Activated naive CD4-positive, alpha-beta T cell treated with anti-CD3 and anti-CD28 coated beads, Interleukin-2, amount 10 ng/mL, durations not matched to agents 7 days and 5 days (primary cell): ENCODE measurements around the gene PCDHB14.
"Not testable (repeated sequence)": the region's sequence is repeated elsewhere in the genome, so short reads cannot be mapped to it uniquely, and the experiment has no call there.

Experiments used
- CTCF ChIA-PET: fragments of 350-600 bp; sonication (Branson Sonifier 250); formaldehyde crosslinking; loops from one replicate; lab custom pipeline; 2021; ENCODE audit warnings: antibody characterized with exemption; lab: Charles Lee
- DNase-seq: peaks from one replicate; pipeline ENCODE4 v3.0.0-alpha.2; 2020
- H3K27ac Mint-ChIP-seq: one replicate; pipeline ENCODE4 v1.8.0; 2021; ENCODE audit warnings: mild to moderate bottlenecking, moderate library complexity, mixed read lengths
- H3K27me3 Mint-ChIP-seq: one replicate; pipeline ENCODE4 v1.8.0; 2021; ENCODE audit warnings: mild to moderate bottlenecking, mixed read lengths
- H3K36me3 Mint-ChIP-seq: one replicate; pipeline ENCODE4 v1.8.0; 2021; ENCODE audit warnings: mixed read lengths
- H3K4me1 Mint-ChIP-seq: one replicate; pipeline ENCODE4 v1.8.0; 2021; ENCODE audit warnings: mixed read lengths
- H3K4me3 Mint-ChIP-seq: one replicate; pipeline ENCODE4 v1.8.0; 2021; ENCODE audit warnings: mild to moderate bottlenecking, moderate library complexity, mixed read lengths
- H3K9me3 Mint-ChIP-seq: one replicate; pipeline ENCODE4 v1.8.0; 2021; ENCODE audit warnings: mixed read lengths

The PCDHB14 gene

DNA sequence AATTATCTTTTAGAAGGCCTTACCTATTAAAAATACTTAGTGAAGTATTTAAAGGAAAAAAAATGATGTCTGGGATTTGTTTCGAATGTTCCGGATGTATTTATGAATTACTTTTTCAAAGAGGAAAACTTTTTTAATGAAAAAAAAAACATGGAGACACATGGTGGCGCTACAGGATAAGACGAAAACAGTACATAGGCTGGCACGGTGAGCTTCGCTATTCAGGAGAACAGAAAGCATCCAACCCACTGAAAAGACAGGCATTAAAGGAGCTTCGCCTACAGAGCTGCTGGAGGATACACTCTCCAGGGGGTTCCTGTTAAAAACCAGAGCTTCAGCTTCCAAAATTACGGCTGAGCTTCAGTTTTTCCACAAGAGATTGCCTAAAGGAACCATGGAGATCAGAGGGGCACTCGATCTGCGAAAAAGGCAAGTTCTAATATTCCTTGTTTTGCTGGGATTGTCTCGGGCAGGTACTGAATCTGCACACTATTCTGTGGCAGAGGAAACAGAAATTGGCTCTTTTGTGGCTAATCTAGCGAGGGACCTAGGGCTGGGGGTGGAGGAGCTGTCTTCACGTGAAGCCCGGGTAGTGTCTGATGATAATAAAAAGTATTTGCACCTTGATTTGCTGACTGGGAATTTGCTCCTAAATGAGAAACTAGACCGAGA is at the start of gene PCDHB14:
PCDHB14 (plus strand) TSS at position 232 of the 672 bp plus-strand sequence; CDS start at position 395, 163 bp downstream.
- H3K36me3 Mint-ChIP-seq = no peaks in the 10 kb centered on the region
- no peak for DNase-seq
- H3K27me3 Mint-ChIP-seq = peaks cover 13% of the 10 kb centered on the region
- peaks cover 7% of the 10 kb centered on the region for H3K9me3 Mint-ChIP-seq
- H3K4me1 Mint-ChIP-seq = no peaks in the 10 kb centered on the region
- CTCF ChIA-PET = interaction anchor here (0.7 to 2.3 kb wide), 2 partner anchors 37 to 335 kb away, joined by 3 to 7 read pairs; no protein-coding TSS in a partner anchor
- no peak within 1 kb of the TSS for H3K4me3 Mint-ChIP-seq
- no peak within 1 kb of the TSS for H3K27ac Mint-ChIP-seq

DNA sequence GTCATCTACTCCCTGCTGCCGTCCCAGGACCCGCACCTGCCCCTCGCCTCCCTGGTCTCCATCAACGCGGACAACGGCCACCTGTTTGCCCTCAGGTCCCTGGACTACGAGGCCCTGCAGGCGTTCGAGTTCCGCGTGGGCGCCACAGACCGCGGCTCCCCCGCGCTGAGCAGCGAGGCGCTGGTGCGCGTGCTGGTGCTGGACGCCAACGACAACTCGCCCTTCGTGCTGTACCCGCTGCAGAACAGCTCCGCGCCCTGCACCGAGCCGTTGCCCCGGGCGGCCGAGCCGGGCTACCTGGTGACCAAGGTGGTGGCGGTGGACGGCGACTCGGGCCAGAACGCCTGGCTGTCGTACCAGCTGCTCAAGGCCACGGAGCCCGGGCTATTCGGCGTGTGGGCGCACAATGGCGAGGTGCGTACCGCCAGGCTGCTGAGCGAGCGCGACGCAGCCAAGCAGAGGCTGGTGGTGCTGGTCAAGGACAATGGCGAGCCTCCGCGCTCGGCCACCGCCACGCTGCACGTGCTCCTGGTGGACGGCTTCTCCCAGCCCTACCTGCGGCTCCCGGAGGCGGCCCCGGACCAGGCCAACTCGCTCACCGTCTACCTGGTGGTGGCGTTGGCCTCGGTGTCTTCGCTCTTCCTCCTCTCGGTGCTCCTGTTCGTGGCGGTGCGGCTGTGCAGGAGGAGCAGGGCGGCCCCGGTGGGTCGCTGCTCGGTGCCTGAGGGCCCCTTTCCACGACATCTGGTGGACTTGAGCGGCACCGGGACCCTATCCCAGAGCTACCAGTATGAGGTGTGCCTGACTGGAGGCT is 48.6 kb upstream of the PCDHB14 start:
- H3K4me1 Mint-ChIP-seq, CTCF ChIA-PET, H3K4me3 Mint-ChIP-seq, DNase-seq, H3K27ac Mint-ChIP-seq, H3K36me3 Mint-ChIP-seq: not testable (repeated sequence)
- H3K9me3 Mint-ChIP-seq = peaks cover 11% of the 10 kb centered on the region
- H3K27me3 Mint-ChIP-seq = peaks cover 13% of the 10 kb centered on the region

DNA sequence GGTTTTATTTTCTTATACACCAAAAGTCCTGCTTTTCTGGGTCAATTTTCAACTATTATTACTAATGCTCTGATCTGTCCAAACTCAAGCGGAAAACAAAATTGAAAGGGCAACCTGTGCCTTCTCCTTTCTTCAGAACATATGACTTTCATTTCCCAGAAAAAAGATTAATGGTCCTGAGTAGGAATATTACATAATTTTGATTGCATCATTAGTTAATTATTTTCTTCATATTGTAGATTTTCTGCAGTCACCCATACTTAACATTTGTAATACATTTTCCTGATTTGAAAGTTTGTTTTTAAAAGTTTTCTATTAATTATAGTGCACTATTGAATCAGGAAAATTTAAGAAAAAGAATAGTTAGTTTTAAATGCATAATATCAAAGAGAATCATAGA is 47.2 kb upstream of the PCDHB14 start:
- H3K4me3 Mint-ChIP-seq = no peak overlapping the region

DNA sequence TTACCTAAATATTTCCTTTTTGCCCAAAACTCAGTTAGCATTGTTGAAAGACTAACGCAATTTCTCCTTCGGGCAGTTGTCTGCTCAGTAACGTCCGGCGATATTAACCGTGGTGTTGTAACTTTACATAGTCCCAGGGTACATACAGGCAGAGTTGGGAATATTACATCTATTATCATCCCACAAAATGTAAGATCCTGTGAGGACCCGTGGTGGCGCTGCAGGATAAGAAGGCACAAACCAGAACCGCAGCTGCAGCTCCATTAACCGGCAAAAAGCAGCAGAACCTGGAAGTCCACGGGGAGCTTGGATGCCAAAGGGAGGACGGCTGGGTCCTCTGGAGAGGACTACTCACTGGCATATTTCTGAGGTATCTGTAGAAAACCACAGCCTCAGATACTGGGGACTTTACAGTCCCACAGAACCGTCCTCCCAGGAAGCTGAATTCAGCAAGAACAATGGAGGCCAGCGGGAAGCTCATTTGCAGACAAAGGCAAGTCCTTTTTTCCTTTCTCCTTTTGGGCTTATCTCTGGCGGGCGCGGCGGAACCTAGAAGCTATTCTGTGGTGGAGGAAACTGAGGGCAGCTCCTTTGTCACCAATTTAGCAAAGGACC is 45.5 kb upstream of the PCDHB14 start, which contains the start of gene PCDHB8:
PCDHB8 (plus strand) TSS at position 214 of the 615 bp plus-strand sequence; CDS start at position 459, 245 bp downstream.
- not testable (repeated sequence) for H3K4me1 Mint-ChIP-seq, H3K4me3 Mint-ChIP-seq
- CTCF ChIA-PET = interaction anchor here (0.9 to 1.1 kb wide), 2 partner anchors 9 to 15 kb away, joined by 4 to 6 read pairs; partner anchors contain the start of genes PCDHB10 and PCDHB9

More for the DNA sequence above, 47.2 kb upstream of the PCDHB14 start:
- H3K9me3 Mint-ChIP-seq = peaks cover 15% of the 10 kb centered on the region
- H3K27ac Mint-ChIP-seq = no peak overlapping the region
- peaks cover 13% of the 10 kb centered on the region for H3K27me3 Mint-ChIP-seq
- H3K36me3 Mint-ChIP-seq = no peaks in the 10 kb centered on the region
- CTCF ChIA-PET = no interaction called here
- DNase-seq = no peak
- no peaks in the 10 kb centered on the region for H3K4me1 Mint-ChIP-seq

DNA sequence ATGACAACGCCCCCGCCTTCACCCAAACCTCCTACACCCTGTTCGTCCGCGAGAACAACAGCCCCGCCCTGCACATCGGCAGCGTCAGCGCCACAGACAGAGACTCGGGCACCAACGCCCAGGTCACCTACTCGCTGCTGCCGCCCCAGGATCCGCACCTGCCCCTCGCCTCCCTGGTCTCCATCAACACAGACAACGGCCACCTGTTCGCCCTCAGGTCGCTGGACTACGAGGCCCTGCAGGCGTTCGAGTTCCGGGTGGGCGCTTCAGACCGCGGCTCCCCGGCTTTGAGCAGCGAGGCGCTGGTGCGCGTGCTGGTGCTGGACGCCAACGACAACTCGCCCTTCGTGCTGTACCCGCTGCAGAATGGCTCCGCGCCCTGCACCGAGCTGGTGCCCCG is 43.8 kb upstream of the PCDHB14 start:
- H3K4me1 Mint-ChIP-seq, H3K27ac Mint-ChIP-seq, DNase-seq, H3K36me3 Mint-ChIP-seq, H3K4me3 Mint-ChIP-seq, CTCF ChIA-PET: not testable (repeated sequence)
- H3K9me3 Mint-ChIP-seq = peaks cover 22% of the 10 kb centered on the region
- H3K27me3 Mint-ChIP-seq = peaks cover 14% of the 10 kb centered on the region

More for the DNA sequence above, 45.5 kb upstream of the PCDHB14 start, which contains the start of gene PCDHB8:
- not testable (repeated sequence) for DNase-seq, H3K27ac Mint-ChIP-seq, H3K36me3 Mint-ChIP-seq
- Mint-ChIP-seq H3K27me3 (peaks cover 15% of the 10 kb centered on the region), H3K9me3 (peaks cover 23% of the 10 kb centered on the region)

DNA sequence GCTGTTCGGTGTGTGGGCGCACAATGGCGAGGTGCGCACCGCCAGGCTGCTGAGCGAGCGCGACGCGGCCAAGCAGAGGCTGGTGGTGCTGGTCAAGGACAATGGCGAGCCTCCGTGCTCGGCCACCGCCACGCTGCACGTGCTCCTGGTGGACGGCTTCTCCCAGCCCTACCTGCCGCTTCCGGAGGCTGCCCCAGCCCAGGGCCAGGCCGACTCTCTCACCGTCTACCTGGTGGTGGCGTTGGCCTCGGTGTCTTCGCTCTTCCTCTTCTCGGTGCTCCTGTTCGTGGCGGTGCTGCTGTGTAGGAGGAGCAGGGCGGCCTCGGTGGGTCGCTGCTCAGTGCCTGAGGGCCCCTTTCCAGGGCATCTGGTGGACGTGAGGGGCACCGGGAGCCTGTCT is 43.3 kb upstream of the PCDHB14 start:
- H3K4me3 Mint-ChIP-seq, CTCF ChIA-PET, H3K27ac Mint-ChIP-seq, H3K36me3 Mint-ChIP-seq, DNase-seq, H3K4me1 Mint-ChIP-seq: not testable (repeated sequence)
- Mint-ChIP-seq H3K9me3 (peaks cover 24% of the 10 kb centered on the region), H3K27me3 (peaks cover 15% of the 10 kb centered on the region)

DNA sequence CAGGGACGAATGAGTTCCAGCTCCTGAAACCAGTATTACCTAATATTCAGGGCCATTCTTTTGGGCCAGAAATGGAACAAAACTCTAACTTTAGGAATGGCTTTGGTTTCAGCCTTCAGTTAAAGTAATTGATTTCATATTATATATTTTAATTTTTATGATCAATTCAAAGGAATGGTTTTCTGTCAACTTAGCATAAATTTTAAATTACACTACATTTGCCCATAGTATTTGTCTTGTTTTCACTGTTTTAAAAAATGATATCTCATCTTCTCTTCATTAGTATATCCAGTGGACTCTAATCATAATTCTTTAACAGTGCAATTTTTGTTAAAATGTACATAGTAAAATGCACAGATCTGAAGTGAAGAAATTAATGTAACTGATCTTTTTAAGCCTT is 42.8 kb upstream of the PCDHB14 start:
- CTCF ChIA-PET = no interaction called here
- Mint-ChIP-seq H3K9me3 (peaks cover 23% of the 10 kb centered on the region), H3K27me3 (peaks cover 14% of the 10 kb centered on the region), H3K4me1 (no peaks in the 10 kb centered on the region), H3K27ac (no peak overlapping the region), H3K36me3 (peaks cover 6% of the 10 kb centered on the region), H3K4me3 (no peak overlapping the region)
- no peak for DNase-seq

DNA sequence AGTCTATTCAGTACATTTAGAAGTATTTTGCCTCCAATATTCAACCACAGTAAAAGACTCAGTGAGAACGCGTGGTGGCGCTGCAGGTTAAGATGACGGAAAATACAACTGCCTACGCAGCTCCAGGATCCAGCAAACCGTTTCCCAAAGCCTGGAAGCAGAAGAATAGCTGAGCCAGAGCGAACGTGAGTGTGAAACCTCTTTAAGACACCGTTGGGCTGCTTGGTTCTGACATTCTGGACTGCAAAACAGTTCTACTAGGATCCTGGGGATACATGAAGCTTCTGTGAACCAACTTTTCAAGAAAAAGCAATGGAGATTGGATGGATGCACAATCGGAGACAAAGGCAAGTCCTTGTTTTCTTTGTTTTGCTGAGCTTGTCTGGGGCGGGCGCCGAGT is 40.9 kb upstream of the PCDHB14 start, which contains the start of gene PCDHB16:
PCDHB16 (plus strand) TSS at position 140 of the 400 bp plus-strand sequence; CDS start at position 313, 173 bp downstream.
- H3K9me3 Mint-ChIP-seq = peaks cover 28% of the 10 kb centered on the region
- no peak for DNase-seq
- peaks cover 19% of the 10 kb centered on the region for H3K27me3 Mint-ChIP-seq
- H3K4me3 Mint-ChIP-seq = no peak within 1 kb of the TSS
- H3K4me1 Mint-ChIP-seq = no peaks in the 10 kb centered on the region
- no peak within 1 kb of the TSS for H3K27ac Mint-ChIP-seq
- CTCF ChIA-PET = interaction anchor here (0.6 kb wide), 1 partner anchor 10 kb away, joined by 4 read pairs; the partner anchor contains the start of gene PCDHB10
- peaks cover 6% of the 10 kb centered on the region for H3K36me3 Mint-ChIP-seq

DNA sequence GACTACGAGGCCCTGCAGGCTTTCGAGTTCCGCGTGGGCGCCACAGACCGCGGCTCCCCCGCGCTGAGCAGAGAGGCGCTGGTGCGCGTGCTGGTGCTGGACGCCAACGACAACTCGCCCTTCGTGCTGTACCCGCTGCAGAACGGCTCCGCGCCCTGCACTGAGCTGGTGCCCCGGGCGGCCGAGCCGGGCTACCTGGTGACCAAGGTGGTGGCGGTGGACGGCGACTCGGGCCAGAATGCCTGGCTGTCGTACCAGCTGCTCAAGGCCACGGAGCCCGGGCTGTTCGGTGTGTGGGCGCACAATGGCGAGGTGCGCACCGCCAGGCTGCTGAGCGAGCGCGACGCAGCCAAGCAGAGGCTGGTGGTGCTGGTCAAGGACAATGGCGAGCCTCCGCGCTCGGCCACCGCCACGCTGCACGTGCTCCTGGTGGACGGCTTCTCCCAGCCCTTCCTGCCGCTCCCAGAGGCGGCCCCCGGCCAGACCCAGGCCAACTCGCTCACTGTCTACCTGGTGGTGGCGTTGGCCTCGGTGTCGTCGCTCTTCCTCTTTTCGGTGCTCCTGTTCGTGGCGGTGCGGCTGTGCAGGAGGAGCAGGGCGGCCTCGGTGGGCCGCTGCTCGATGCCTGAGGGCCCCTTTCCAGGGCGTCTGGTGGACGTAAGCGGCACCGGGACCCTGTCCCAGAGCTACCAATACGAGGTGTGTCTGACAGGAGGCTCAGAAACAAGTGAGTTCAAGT is 38.9 kb upstream of the PCDHB14 start:
- H3K27me3 Mint-ChIP-seq = peaks cover 22% of the 10 kb centered on the region
- H3K4me1 Mint-ChIP-seq, CTCF ChIA-PET: not testable (repeated sequence)

DNA sequence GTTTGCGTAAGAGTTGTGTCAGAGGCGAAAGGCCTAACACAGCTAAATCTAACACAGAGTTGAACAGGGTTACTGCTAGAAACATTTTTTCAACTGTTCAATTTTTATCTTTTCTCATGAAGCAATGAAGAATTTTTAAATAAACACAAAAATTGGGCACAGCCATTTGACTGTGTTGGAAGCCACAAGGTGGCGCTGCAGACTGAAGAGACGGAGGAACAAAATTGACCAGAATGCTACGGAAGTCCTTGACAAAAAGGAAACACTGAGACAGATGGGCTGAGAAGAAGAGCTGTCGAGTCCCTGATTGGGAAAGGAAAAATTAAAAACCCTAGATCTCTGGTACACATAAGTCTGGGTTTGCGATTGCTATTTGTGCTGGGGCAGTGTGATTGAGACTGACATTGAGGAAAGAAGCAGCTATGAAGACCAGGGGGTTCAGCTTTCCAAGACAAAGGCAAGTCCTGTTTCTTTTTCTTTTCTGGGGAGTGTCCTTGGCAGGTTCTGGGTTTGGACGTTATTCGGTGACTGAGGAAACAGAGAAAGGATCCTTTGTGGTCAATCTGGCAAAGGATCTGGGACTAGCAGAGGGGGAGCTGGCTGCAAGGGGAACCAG is 36.1 kb upstream of the PCDHB14 start, which contains the start of gene PCDHB9:
PCDHB9 (plus strand) TSS at position 265 of the 616 bp plus-strand sequence; CDS start at position 423, 158 bp downstream.
- H3K4me3 Mint-ChIP-seq = no peak within 1 kb of the TSS
- H3K4me1 Mint-ChIP-seq = no peaks in the 10 kb centered on the region
- CTCF ChIA-PET = interaction anchor here (0.7 to 2.2 kb wide), 4 partner anchors 10 to 635 kb away, joined by 3 to 6 read pairs (median 3); partner anchors contain the start of genes PCDHB15 and PCDHB8
- DNase-seq = peak; percentile 39
- no peak within 1 kb of the TSS for H3K27ac Mint-ChIP-seq
- peaks cover 26% of the 10 kb centered on the region for H3K9me3 Mint-ChIP-seq
- peaks cover 6% of the 10 kb centered on the region for H3K36me3 Mint-ChIP-seq
- H3K27me3 Mint-ChIP-seq = peaks cover 22% of the 10 kb centered on the region

More for the DNA sequence above, 38.9 kb upstream of the PCDHB14 start:
- H3K9me3 Mint-ChIP-seq = peaks cover 32% of the 10 kb centered on the region
- H3K4me3 Mint-ChIP-seq, H3K36me3 Mint-ChIP-seq, H3K27ac Mint-ChIP-seq, DNase-seq: not testable (repeated sequence)

DNA sequence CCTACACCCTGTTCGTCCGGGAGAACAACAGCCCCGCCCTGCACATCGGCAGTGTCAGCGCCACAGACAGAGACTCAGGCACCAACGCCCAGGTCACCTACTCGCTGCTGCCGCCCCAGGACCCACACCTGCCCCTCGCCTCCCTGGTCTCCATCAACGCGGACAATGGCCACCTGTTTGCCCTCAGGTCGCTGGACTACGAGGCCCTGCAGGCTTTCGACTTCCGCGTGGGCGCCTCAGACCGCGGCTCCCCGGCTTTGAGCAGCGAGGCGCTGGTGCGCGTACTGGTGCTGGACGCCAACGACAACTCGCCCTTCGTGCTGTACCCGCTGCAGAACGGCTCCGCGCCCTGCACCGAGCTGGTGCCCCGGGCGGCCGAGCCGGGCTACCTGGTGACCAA is 34.5 kb upstream of the PCDHB14 start:
- H3K27ac Mint-ChIP-seq, DNase-seq, H3K4me3 Mint-ChIP-seq, CTCF ChIA-PET, H3K4me1 Mint-ChIP-seq, H3K36me3 Mint-ChIP-seq: not testable (repeated sequence)
- H3K9me3 Mint-ChIP-seq = peaks cover 27% of the 10 kb centered on the region
- H3K27me3 Mint-ChIP-seq = peaks cover 15% of the 10 kb centered on the region

DNA sequence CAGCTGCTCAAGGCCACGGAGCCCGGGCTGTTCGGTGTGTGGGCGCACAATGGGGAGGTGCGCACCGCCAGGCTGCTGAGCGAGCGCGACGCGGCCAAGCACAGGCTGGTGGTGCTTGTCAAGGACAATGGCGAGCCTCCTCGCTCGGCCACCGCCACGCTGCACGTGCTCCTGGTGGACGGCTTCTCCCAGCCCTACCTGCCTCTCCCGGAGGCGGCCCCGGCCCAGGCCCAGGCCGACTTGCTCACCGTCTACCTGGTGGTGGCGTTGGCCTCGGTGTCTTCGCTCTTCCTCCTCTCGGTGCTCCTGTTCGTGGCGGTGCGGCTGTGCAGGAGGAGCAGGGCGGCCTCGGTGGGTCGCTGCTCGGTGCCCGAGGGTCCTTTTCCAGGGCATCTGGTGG is 34.0 kb upstream of the PCDHB14 start:
- peaks cover 15% of the 10 kb centered on the region for H3K27me3 Mint-ChIP-seq
- H3K36me3 Mint-ChIP-seq, CTCF ChIA-PET, H3K27ac Mint-ChIP-seq, H3K4me3 Mint-ChIP-seq, H3K4me1 Mint-ChIP-seq, DNase-seq: not testable (repeated sequence)
- peaks cover 26% of the 10 kb centered on the region for H3K9me3 Mint-ChIP-seq
